Aorta (tissue), 5 donors: Measurements from ENCODE around the gene TNFSF8. TPM values are rescaled to one million over a fixed set of nuclear protein-coding genes. Genes with fewer than 3 reads are reported as not detected.
A peak's percentile ranks its signal among the peaks of the same experiment; 100 is the strongest.

Source experiments
- ATAC-seq: fragments of 200-7000 bp; cut with Tn5 transposase; one replicate; pipeline ENCODE4 v1.9.1; 2022; ENCODE audit warnings: moderate library complexity; ENCODE audit not compliant: low FRiP score
- DNase-seq, 2 donors: peaks; one replicate each; pipeline ENCODE4 v3.0.0-alpha.2; 2020
- H3K27ac ChIP-seq, 2 donors: one replicate each; pipeline ENCODE4 v1.5.1; 2013; ENCODE audit warnings: low read length in 2 of 2, mild to moderate bottlenecking in 2 of 2, moderate library complexity in 2 of 2, control low read depth in 1 of 2, inconsistent platforms in 1 of 2, low read depth in 1 of 2
- H3K27me3 ChIP-seq, 2 donors: one replicate each; pipeline ENCODE4 v1.6.1; 2013; ENCODE audit warnings: control low read depth in 1 of 2, low read length in 1 of 2, mild to moderate bottlenecking in 1 of 2, moderate library complexity in 1 of 2; ENCODE audit not compliant: insufficient read depth in 2 of 2, control insufficient read depth in 1 of 2
- H3K36me3 ChIP-seq, 2 donors: one replicate each; pipeline ENCODE4 v1.6.1; 2013; ENCODE audit warnings: control low read depth in 1 of 2, low read length in 1 of 2, mild to moderate bottlenecking in 1 of 2; ENCODE audit not compliant: insufficient read depth in 2 of 2, control insufficient read depth in 1 of 2
- H3K4me1 ChIP-seq, 2 donors: one replicate each; pipeline ENCODE4 v1.6.1; 2013; ENCODE audit warnings: low read length in 2 of 2, control low read depth in 1 of 2, mild to moderate bottlenecking in 1 of 2, moderate library complexity in 1 of 2; ENCODE audit not compliant: insufficient read depth in 2 of 2, control insufficient read depth in 1 of 2
- H3K4me3 ChIP-seq, 2 donors: one replicate each; pipeline ENCODE4 v1.5.1; 2013; ENCODE audit warnings: low read length in 2 of 2, control low read depth in 1 of 2, mild to moderate bottlenecking in 1 of 2
- H3K9me3 ChIP-seq: one replicate; pipeline ENCODE4 v1.6.1; 2013; ENCODE audit warnings: mild to moderate bottlenecking, low read length; ENCODE audit not compliant: control insufficient read depth
- WGBS, 2 donors: extraction: QIAGEN DNeasy Blood & Tissue Kit; methylation state at CpG; one replicate each; pipeline ENCODE4 v1.1.7; 2013; 5-methylcytosine and 5-hydroxymethylcytosine counted together
- intact Hi-C, 2 donors: fragments of 100-400 bp; cut with DNase I; formaldehyde crosslinking; loops; one replicate each; pipeline versions ENCODE4 v1.14.2 to v1.15.0; 2022
- polyA plus RNA-seq, 2 donors: library from polyadenylated mRNA; stranded (reverse); fragments of 200-250 nt; gene quantifications; one replicate each; pipeline ENCODE4 v1.2.3, GENCODE V29; 2013
- total RNA-seq, 2 donors: library from RNA; stranded (reverse); fragmentation: NEBNext Ultra II Directional; extraction: Animal tissue kit (Norgen Biotek cat#: 25700); gene quantifications; one replicate each; pipeline ENCODE4 v1.2.1, GENCODE V29; 2021
- donor health status: healthy with polysubstance abuse.
- donor health status: Bipolar disorder and iron deficiency.
- donor health status: DM: no; HTN: no; CAD: no.
- donor health status: DM: no; HTN: no; CAD: no.
- donor health status: DM: yes; HTN: yes; CAD: no.

TNFSF8 gene
- total and polyA plus RNA-seq, 4 donors, result 0.54 to 5.8 (median 3.0) TPM

DNA sequence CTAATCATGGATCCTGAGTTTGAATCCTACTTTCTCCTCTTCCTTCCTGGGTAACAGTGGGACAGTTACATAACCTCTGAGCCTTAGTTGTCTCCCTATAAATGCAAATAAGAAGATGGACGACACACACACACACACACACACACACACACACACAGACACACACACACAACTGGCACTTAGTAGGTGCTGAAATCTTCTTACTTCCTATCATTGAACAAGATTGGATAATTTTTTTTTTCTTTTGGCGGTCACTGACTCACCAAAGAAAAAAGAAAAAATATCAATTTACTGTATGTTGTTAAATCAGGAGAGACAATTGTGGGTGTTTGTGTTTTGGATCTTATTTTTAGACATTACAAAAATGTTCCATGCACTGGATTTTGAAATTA is 28.4 kb upstream of the TNFSF8 start:
- H3K36me3 ChIP-seq, result no peaks in the 10 kb centered on the region
- ATAC-seq (no peak), DNase-seq (no peak)
- H3K27me3 ChIP-seq, result no peaks in the 10 kb centered on the region
- no peak overlapping the region for H3K4me3 ChIP-seq
- intact Hi-C loops, result no loop called here
- H3K4me1 ChIP-seq, result no peaks in the 10 kb centered on the region
- no peak overlapping the region for H3K27ac ChIP-seq
- WGBS, 2 donors, result 87 to 88% methylated on average over 2 of the region's 2 CpGs
- peaks cover 9% of the 10 kb centered on the region for H3K9me3 ChIP-seq

DNA sequence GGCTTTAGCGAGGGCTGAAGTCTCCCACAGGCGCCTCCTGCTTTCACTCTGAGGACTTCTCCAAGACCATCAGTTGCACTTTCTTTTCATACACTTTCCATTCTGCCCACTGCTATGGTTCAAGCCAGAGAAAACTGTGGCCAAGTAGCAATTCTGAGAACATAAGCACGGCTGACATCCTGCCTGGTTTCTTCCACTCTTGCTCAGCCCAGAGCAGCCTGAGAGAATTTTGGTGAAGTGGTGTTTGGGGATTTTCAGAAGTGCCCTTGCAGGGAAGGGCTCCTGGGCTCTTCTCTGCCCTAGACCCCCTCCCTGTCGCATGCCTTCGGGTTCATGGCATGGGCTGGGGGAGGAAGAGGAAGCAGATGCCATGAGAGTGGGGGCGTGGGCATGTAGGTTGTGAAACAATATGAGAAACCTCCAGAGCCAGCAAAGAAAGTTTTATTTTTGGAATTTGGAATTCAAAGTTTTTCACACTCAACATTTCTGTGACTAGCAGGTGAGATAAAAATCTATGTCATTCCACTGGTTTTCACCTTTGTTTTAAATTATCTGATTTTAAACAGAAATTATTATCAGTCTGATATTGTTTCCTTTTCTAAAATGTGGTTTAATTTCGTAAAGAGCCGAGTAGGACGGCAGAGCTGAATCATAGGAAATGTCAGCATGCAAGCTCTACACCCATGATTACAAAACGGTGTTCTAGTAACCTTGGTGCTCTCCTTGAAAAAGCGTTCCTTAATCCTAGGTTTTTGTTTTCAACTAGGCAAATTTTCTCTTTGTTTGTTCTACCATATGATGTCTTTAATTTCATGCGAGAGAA is 27.8 kb upstream of the TNFSF8 start:
- Histone ChIP-seq H3K9me3 (peaks cover 9% of the 10 kb centered on the region), H3K4me1 (peaks cover 0 to 2% of the 10 kb centered on the region in 2 donors), H3K36me3 (no peaks in the 10 kb centered on the region), H3K4me3 (no peak overlapping the region), H3K27ac (no peak overlapping the region), H3K27me3 (no peaks in the 10 kb centered on the region)
- intact Hi-C loops, result no loop called here
- DNase-seq, result peak; percentile 72 to 79
- 64 to 74% methylated on average over 12 of the region's 12 CpGs for WGBS, 2 donors
- peak; percentile 41 for ATAC-seq

DNA sequence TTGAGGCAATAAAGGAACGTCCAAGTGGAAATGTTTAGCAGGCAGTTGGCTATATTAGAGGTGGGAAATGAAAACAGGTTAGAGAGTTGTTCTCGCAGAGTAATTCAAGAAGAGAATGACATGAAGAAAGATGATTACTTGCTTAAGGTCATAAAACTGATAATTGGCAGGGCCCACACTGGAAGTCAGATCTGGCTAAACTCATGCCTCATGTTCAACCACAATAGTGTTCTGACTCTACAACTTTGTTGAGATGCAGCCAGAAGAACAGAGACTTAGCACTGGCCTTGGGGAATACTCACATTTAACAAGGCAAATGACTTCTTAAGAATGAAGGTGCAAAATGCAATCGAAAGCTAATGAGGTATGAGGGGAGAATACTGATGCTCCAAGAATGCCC is 27.2 kb upstream of the TNFSF8 start:
- Histone ChIP-seq H3K9me3 (peaks cover 9% of the 10 kb centered on the region), H3K27ac (no peak overlapping the region), H3K36me3 (no peaks in the 10 kb centered on the region), H3K4me1 (peaks cover 0 to 2% of the 10 kb centered on the region in 2 donors), H3K27me3 (no peaks in the 10 kb centered on the region), H3K4me3 (no peak overlapping the region)
- DNase-seq (no peak), ATAC-seq (no peak)
- intact Hi-C loops, result no loop called here
- WGBS, 2 donors, result 80 to 87% methylated on average over 3 of the region's 3 CpGs

DNA sequence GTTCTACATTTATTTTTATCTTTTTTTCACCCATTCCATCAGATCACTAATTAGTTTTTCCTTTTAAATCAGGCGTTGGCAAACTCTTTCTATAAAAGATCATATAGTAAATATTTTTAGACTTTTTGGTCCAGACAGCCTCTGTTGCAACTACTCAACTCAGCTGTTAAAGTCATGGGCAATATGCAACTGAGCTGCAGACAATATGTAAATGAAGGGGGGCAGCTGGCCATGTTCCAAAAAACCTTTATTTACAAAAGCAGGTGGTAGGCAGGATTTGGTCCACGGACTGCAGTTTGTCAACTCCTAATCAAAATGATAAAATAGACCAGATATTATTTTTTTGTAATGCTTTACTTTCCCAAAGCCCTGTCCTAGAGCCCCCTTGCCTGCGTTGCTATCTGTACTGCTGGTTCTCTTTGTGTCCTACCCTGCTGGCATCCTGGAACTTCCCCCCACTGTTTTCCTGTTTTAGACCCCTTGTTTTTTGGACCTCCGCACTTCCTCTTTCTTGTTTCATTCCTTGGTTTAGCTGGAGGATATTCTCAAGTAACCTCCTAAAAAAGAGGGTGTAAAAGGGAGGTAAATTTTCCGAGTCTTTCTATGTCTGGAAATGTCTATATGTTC is 24.7 kb upstream of the TNFSF8 start:
- ATAC-seq (no peak), DNase-seq (no peak)
- Histone ChIP-seq H3K4me3 (no peak overlapping the region), H3K36me3 (no peaks in the 10 kb centered on the region), H3K27me3 (no peaks in the 10 kb centered on the region), H3K4me1 (peaks cover 0 to 2% of the 10 kb centered on the region in 2 donors), H3K27ac (no peak overlapping the region), H3K9me3 (peaks cover 5% of the 10 kb centered on the region)
- intact Hi-C loops, result no loop called here
- WGBS, 2 donors, result 49 to 66% methylated on average over 5 of the region's 5 CpGs

DNA sequence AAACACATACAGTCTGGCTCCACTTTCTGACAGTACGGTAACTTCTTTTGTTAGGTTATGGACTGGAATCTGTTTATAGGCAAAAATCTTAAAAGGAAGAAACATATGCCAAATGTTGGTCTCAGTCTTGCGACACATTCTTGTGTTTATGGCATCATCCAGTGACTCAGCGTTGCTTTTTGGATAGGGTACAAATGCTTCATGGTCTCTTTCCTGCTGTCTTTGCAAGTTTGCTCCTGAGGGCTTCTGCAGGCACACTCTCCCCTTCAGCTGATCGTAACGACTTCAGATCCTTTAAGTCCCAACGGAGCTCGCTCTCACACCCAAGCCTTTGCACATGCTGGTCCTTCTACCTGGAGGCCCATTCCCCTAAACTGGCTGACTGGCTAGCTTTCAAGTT is 23.6 kb upstream of the TNFSF8 start:
- H3K27me3 ChIP-seq, result no peaks in the 10 kb centered on the region
- ATAC-seq (peak; percentile 84), DNase-seq (peak in 1 of 2 donors; percentile 51)
- WGBS, 2 donors, result 57% methylated on average over 6 to 7 of the region's 7 CpGs
- peaks cover 0 to 2% of the 10 kb centered on the region in 2 donors for H3K4me1 ChIP-seq
- peaks cover 3% of the 10 kb centered on the region for H3K9me3 ChIP-seq
- H3K4me3 ChIP-seq, result no peak overlapping the region
- no peaks in the 10 kb centered on the region for H3K36me3 ChIP-seq
- no peak overlapping the region for H3K27ac ChIP-seq
- intact Hi-C loops, result no loop called here

DNA sequence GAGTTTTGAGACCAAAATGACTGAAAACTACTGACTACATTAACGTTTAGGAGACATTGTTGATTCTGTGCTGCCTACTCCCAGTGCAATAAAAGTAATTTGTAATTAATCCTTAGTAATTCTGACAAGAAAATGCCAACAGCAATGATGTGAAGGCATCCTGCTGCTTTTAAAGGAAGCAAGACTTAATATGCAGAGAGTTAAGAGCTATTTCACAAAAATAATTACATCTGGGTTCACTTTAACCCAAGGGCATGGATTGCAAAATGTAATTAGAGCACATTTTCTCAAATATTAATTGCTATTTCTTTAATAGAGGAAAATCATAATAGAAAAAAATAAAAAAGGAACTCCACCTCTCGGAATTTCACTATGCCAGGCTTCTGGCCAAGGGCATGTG is 22.7 kb upstream of the TNFSF8 start:
- no peak for DNase-seq
- intact Hi-C loops, result no loop called here
- ATAC-seq, result no peak
- H3K27me3 ChIP-seq, result no peaks in the 10 kb centered on the region
- peaks cover 2% of the 10 kb centered on the region for H3K9me3 ChIP-seq
- no peak overlapping the region for H3K27ac ChIP-seq
- no peaks in the 10 kb centered on the region for H3K36me3 ChIP-seq
- H3K4me1 ChIP-seq, result peaks cover 0 to 2% of the 10 kb centered on the region in 2 donors
- 41 to 44% methylated on average over 2 of the region's 2 CpGs for WGBS, 2 donors
- H3K4me3 ChIP-seq, result no peak overlapping the region

DNA sequence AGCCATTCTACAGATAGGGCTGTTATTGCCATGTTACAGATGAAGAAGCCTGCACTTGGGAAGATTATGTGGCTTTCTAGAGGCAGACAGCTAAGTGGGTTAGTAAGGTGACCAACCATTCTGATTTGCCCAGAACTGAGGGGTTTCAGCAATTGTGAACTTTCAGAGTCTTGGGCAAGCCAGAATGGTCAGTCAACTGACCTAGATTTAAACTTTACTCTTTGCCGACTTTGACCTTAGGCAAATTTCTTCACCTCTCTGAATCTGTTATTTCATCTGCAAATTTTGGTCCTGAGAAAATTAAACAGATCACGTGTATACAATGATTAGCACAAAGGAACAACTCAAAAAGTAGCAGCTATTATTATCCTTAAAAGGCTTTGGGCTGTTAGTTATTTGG is 20.4 kb upstream of the TNFSF8 start:
- Histone ChIP-seq H3K4me1 (peaks cover 0 to 2% of the 10 kb centered on the region in 2 donors), H3K9me3 (no peaks in the 10 kb centered on the region), H3K27me3 (no peaks in the 10 kb centered on the region), H3K36me3 (no peaks in the 10 kb centered on the region), H3K27ac (no peak overlapping the region), H3K4me3 (no peak overlapping the region)
- ATAC-seq, result no peak
- DNase-seq, result no peak
- intact Hi-C loops, result no loop called here
- WGBS, 2 donors, result 77 to 88% methylated on average over 2 of the region's 2 CpGs

DNA sequence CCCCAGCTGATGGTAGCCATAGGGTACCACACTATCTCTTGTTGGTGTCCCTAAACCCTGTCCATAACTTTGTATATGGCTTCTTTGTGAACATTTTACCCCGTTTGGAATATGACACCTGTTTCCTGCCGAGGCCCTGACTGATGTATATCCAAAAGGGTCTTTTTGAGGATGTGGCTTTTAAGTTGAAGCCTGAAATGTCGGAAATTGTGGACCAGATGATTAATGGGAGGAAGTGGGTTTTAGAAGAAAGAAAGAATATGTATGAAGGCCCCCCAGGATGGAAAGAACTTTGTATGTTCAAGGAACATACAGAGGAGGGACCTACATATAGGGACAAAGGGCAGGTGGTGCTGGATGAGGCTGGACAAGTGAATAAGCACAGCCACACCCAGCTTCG is 16.7 kb upstream of the TNFSF8 start:
- no peaks in the 10 kb centered on the region for H3K4me1 ChIP-seq
- H3K4me3 ChIP-seq, result no peak overlapping the region
- H3K9me3 ChIP-seq, result no peaks in the 10 kb centered on the region
- no peak overlapping the region for H3K27ac ChIP-seq
- WGBS, 2 donors, result 66 to 78% methylated on average over 4 of the region's 4 CpGs
- no peak for ATAC-seq
- intact Hi-C loops, result no loop called here
- H3K36me3 ChIP-seq, result no peaks in the 10 kb centered on the region
- H3K27me3 ChIP-seq, result no peaks in the 10 kb centered on the region
- no peak for DNase-seq
